ENCODE results near the gene ZNF814. TPM values are rescaled to one million over a fixed set of nuclear protein-coding genes. Genes with fewer than 3 reads are reported as not detected.
A peak's percentile ranks its signal among the peaks of the same experiment; 100 is the strongest.

ZNF814 gene
- total and polyA plus RNA-seq, 2 experiments from 2014 or later: 80.4 to 86.9 TPM

DNA sequence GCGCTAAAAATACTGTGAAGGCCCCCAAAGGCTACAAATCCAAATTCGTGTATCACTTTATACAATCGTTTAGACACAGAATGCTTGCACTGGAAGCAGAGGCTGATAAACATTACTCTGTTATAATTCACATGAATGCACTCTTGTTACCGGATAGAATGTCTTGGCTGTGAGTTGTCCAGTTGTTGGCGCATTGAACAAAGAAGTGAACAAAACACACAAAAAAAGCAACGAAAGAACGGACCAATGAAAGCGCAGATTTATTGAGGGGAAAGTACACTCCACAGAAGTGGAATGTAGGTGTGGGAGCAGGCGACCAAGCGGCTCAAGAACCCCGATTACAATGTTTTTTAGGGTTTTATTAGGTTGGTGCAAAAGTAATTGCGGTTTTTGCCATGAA lies 46.9 kb upstream of the ZNF814 start:
- DNase-seq (ENCODE audit: low spot score) (no peak), ATAC-seq (no peak)
- H3K36me3 Mint-ChIP-seq (ENCODE audit: low read depth): peaks cover 67% of the 10 kb centered on the region
- Histone ChIP-seq H4K20me1 (replicated peaks; ENCODE audit: insufficient read depth) (no peaks in the 10 kb centered on the region; the same call in 1 of the 2 replicates), H3K79me2 (replicated peaks; ENCODE audit: insufficient read depth) (peaks cover 50% of the 10 kb centered on the region), H3K27ac (ENCODE audit: low read depth) (peak overlapping the region; percentile 34; the same call in 1 of the 2 replicates), H2AFZ (no peak overlapping the region), H3K4me1 (ENCODE audit: insufficient read depth) (peaks cover 5% of the 10 kb centered on the region; the same call in 1 of the 2 replicates), H3K27me3 (ENCODE audit: insufficient read depth) (no peaks in the 10 kb centered on the region), H3K9me2 (ENCODE audit: insufficient read depth) (no peaks in the 10 kb centered on the region), H3K4me2 (peak overlapping the region; percentile 19; the same call in 1 of the 2 replicates), H3K4me3 (peak overlapping the region; percentile 2; the same call in 1 of the 2 replicates), H3K36me3 (ENCODE audit: insufficient read depth) (peaks cover 15% of the 10 kb centered on the region; the same call in 1 of the 2 replicates), H3F3A (replicated peaks; ENCODE audit: low read depth) (0 out of 2 replicates have a peak, but pooled peaks cover 4% of the 10 kb centered on the region)
- peaks cover 9% of the 10 kb centered on the region for H3K27me3 Mint-ChIP-seq (ENCODE audit: insufficient read depth, low read depth, poor library complexity)
- TF ChIP-seq ZNF331 (CRISPR knock-in tag; IDR thresholded peaks at IDR 0.05; ENCODE audit: low read depth): no peak
- TF ChIP-seq ZNF114 (CRISPR knock-in tag; IDR thresholded peaks at IDR 0.05): no peak
- no peak for TF ChIP-seq NANOG (IDR thresholded peaks at IDR 0.05; ENCODE audit: borderline replicate concordance)
- TF ChIP-seq EZH2phosphoT487 (IDR thresholded peaks at IDR 0.05; ENCODE audit: unreplicated experiment): no peak
- H3K4me1 Mint-ChIP-seq: peaks cover 13% of the 10 kb centered on the region
- peaks cover 23% of the 10 kb centered on the region for H3K9me3 Mint-ChIP-seq
- peak overlapping the region; percentile 99 for H3K4me3 Mint-ChIP-seq
- H3K27ac Mint-ChIP-seq: no peak overlapping the region; the same call in 1 of the 2 replicates

DNA sequence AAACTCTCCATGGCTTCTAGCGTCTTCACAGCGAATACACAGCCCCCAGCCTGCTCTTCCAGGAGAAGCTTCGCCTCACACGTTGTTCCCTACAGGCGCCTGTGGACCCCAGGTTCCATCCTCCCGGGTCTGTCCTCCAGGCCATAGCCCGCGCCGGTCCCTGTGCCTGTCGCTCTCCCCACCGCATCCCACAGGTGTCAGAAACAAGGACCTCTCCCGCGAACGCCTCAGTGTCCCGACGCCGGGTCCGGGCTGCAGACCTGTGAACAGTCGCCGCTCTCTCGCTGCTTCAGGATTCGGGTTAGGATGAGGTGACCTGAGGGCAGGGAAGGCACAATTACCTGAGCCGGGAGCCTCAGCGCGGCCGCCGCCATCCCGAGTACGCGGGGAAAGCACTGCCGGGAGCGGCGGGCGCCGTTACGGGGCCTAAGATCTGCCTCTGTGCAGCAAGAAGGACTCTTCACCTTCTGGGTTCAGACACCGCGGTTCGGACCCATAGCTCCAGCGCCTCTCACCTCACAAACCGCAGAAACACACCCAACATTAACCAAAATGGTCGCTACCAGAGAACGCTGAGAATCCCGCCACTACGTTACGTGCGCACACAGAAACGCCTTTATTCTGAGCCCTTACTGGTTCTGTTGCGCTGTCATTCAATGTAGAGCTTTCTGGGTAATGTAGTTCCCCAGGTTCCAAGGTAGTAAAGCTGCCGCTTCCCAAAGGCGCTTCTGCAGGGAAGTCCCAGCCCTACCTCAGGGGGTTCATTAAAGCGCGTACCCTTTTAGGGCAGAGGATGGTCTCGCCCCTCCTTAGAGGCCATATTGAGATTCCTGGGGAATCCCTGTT lies 46.2 kb upstream of the ZNF814 start, which contains the start of gene ZNF418:
TSS of gene ZNF418 (minus strand) at position 583 of the 846 bp plus-strand sequence. CDS start 1,580 bp downstream, outside the sequence.
- peak within 1 kb of the TSS; percentile 98 for H3K27ac Mint-ChIP-seq
- peaks cover 13% of the 10 kb centered on the region for H3K4me1 Mint-ChIP-seq
- peaks cover 9% of the 10 kb centered on the region for H3K27me3 Mint-ChIP-seq (ENCODE audit: insufficient read depth, low read depth, poor library complexity)
- peaks cover 5% of the 10 kb centered on the region; the same call in 1 of the 2 replicates for H3K4me1 ChIP-seq (ENCODE audit: insufficient read depth)
- peak within 1 kb of the TSS; percentile 92 for H3K4me2 ChIP-seq
- peaks cover 30% of the 10 kb centered on the region for H3K9me3 Mint-ChIP-seq
- H3K36me3 ChIP-seq (ENCODE audit: insufficient read depth): peaks cover 20% of the 10 kb centered on the region
- H3K36me3 Mint-ChIP-seq (ENCODE audit: low read depth): peaks cover 71% of the 10 kb centered on the region
- H3K79me2 ChIP-seq (replicated peaks; ENCODE audit: insufficient read depth): peaks cover 53% of the 10 kb centered on the region
- peak within 1 kb of the TSS; percentile 73 for H3K4me3 ChIP-seq
- ATAC-seq (peak; percentile 99), DNase-seq (ENCODE audit: low spot score) (peak; percentile 98)
- H3K27ac ChIP-seq (ENCODE audit: low read depth): peak within 1 kb of the TSS; percentile 79
- no peaks in the 10 kb centered on the region for H3K27me3 ChIP-seq (ENCODE audit: insufficient read depth)
- no peaks in the 10 kb centered on the region; the same call in 1 of the 2 replicates for H4K20me1 ChIP-seq (replicated peaks; ENCODE audit: insufficient read depth)
- 0 out of 2 replicates have a peak, but pooled peaks cover 4% of the 10 kb centered on the region for H3F3A ChIP-seq (replicated peaks; ENCODE audit: low read depth)
- H2AFZ ChIP-seq: no peak within 1 kb of the TSS; the same call in 1 of the 2 replicates
- peak within 1 kb of the TSS; percentile 99 for H3K4me3 Mint-ChIP-seq
- H3K9me2 ChIP-seq (ENCODE audit: insufficient read depth): no peaks in the 10 kb centered on the region
- TF ChIP-seq CREB1 (CRISPR knock-in tag; IDR thresholded peaks at IDR 0.05; ENCODE audit: low read depth) (peak; percentile 91), JUNB (IDR thresholded peaks at IDR 0.05; ENCODE audit: unreplicated experiment) (no peak), POLR2AphosphoS5 (IDR thresholded peaks at IDR 0.05; ENCODE audit: low read depth) (peak; percentile 87)
- TF ChIP-seq, protein P1, sequence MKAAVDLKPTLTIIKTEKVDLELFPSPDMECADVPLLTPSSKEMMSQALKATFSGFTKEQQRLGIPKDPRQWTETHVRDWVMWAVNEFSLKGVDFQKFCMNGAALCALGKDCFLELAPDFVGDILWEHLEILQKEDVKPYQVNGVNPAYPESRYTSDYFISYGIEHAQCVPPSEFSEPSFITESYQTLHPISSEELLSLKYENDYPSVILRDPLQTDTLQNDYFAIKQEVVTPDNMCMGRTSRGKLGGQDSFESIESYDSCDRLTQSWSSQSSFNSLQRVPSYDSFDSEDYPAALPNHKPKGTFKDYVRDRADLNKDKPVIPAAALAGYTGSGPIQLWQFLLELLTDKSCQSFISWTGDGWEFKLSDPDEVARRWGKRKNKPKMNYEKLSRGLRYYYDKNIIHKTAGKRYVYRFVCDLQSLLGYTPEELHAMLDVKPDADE (IDR thresholded peaks at IDR 0.05): peak; percentile 94
